Activated CD4-positive, alpha-beta T cell treated with anti-CD3 and anti-CD28 coated beads for 36 hours (primary cell): ENCODE data around the gene TMEM151A. TPM values are rescaled to one million over a fixed set of nuclear protein-coding genes. Genes with fewer than 3 reads are reported as not detected.

Experiments used
- ATAC-seq: fragments of 200-7000 bp; cut with Tn5 transposase; one replicate; pipeline ENCODE4 v1.10.0; 2021; ENCODE audit warnings: mild to moderate bottlenecking, moderate library complexity
- CTCF ChIA-PET: fragments of 350-600 bp; sonication (Branson Sonifier 250); formaldehyde crosslinking; loops from one replicate; lab custom pipeline; 2021; ENCODE audit warnings: antibody characterized with exemption; lab: Charles Lee
- POLR2A ChIA-PET: fragments of 350-600 bp; sonication (Branson Sonifier 250); formaldehyde crosslinking; loops from one replicate; lab custom pipeline; 2021; ENCODE audit warnings: antibody characterized with exemption, inconsistent platforms; lab: Charles Lee
- DNase-seq: peaks from one replicate; pipeline ENCODE4 v3.0.0-alpha.2; 2020
- H3K27ac Mint-ChIP-seq: one replicate; pipeline ENCODE4 v1.8.0; 2021; ENCODE audit warnings: mixed read lengths
- H3K27me3 Mint-ChIP-seq: one replicate; pipeline ENCODE4 v1.8.0; 2021; ENCODE audit warnings: mixed read lengths
- H3K36me3 Mint-ChIP-seq: one replicate; pipeline ENCODE4 v1.8.0; 2021; ENCODE audit warnings: low read depth, mixed read lengths
- H3K4me1 Mint-ChIP-seq: one replicate; pipeline ENCODE4 v1.8.0; 2021; ENCODE audit warnings: mixed read lengths
- H3K4me3 Mint-ChIP-seq: one replicate; pipeline ENCODE4 v1.8.0; 2021; ENCODE audit warnings: mild to moderate bottlenecking, moderate library complexity, mixed read lengths
- H3K9me3 Mint-ChIP-seq: one replicate; pipeline ENCODE4 v1.8.0; 2021; ENCODE audit warnings: low read depth, mixed read lengths
- intact Hi-C, 2 experiments: fragments of 100-400 bp; cut with DNase I in 1 of 2; cut with micrococcal nuclease in 1 of 2; formaldehyde crosslinking; loops; one replicate each; pipeline versions ENCODE4 v1.14.2 to v1.15.1; 2022 to 2024; cut with DNase I, micrococcal nuclease
- total RNA-seq, 2 experiments: library from RNA; stranded (reverse); gene quantifications; one replicate each; pipeline ENCODE4 v1.2.3, GENCODE V29; 2021

Gene TMEM151A
- total RNA-seq, 2 experiments from 2014 or later = not detected

DNA sequence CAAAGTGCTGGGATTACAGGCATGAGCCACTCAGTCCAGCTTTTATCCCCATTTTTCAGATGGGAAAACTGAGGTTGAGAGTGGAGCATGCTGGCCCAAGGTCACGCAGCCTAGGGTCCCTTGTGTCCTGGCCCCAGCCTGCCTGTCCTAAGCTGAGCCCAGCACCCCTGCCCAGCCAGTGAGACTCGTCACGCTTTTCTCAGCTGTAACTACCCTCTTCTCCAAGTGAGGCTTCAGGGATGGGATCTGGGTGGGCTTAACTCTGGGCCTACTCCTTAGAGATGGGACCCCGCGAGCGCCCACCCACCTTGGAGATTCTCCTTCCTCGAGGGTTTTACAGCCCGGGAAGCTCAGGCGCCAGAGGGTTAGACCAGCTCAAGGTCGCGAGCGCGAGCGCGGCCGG, 390 bp upstream of the TMEM151A start:
- Mint-ChIP-seq H3K36me3 (peaks cover 8% of the 10 kb centered on the region), H3K9me3 (no peaks in the 10 kb centered on the region), H3K4me1 (peaks cover 22% of the 10 kb centered on the region), H3K4me3 (no peak overlapping the region), H3K27me3 (peaks cover 8% of the 10 kb centered on the region), H3K27ac (no peak overlapping the region)
- intact Hi-C loops = no loop called here
- ChIA-PET CTCF (interaction anchor here (0.6 to 4.6 kb wide), 6 partner anchors 9 to 344 kb away, joined by 3 to 23 read pairs (median 5); no protein-coding TSS in a partner anchor), POLR2A (interaction anchor here (0.6 to 1.3 kb wide), 2 partner anchors 21 to 1338 kb away, joined by 3 read pairs; no protein-coding TSS in a partner anchor)
- ATAC-seq (no peak), DNase-seq (no peak)

DNA sequence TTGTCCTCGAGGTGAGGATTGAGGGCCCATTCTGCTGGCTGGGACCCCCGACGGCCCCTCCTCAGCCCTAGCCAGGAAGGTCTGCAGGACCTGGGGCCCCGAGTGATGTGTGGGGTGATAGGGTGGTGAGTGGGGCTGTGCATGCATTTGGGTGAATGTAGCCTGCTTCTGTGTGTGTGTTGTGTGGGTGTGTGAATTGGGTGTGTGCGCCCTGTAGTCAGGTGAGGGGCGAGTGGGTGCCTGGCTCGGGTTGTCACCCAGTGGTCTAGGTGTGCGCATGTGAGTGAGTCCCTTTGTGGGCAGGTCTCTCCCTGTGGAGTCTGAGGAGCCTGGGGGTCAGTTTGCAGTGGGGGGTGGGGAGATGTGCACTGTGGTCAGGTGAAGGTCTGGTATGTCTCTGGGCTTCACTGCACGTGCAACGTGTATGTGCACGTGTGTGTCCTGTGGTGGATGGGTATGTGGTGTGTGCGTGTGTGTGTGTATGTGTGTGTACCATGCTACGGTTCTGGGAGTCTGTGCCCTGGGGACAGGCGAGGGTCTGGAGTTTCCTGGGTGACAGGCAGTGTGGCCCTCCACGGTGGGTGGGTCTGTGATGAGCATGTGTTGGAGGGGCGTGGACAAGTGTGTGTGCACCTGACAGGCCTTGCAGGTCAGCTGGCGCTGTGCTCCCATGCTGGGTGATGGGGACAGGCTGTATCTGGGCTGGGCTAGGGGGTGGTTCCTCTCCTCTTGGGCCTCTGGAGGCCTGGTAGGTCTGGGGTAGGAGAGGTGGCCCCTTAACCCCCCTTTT, 1.0 kb downstream of the TMEM151A start:
- ChIA-PET CTCF (no interaction called here), POLR2A (no interaction called here)
- Mint-ChIP-seq H3K9me3 (no peaks in the 10 kb centered on the region), H3K4me3 (no peak overlapping the region), H3K36me3 (peaks cover 2% of the 10 kb centered on the region), H3K27me3 (peaks cover 8% of the 10 kb centered on the region), H3K4me1 (peaks cover 15% of the 10 kb centered on the region), H3K27ac (no peak overlapping the region)
- ATAC-seq (no peak), DNase-seq (no peak)
- intact Hi-C loops = no loop called here

DNA sequence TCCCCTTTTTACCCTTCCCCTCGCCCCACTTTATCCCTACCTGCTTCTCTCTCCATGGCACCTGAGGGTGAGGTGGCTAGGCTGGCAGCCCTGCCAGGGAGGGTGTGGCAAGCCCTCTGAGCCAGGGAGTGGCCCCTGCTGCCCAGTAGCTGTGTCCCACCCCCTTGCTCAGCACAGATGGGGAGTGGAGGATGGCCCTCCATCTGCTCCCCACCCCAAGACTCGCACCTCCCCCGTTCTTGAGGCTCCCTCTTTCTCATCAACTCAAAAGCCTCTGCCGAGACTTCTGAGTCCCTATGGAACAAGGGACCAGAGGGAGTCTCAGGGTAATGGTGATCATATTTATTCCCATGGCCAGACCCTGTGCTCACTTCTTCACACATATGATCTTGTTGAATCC, 1.7 kb downstream of the TMEM151A start:
- H3K4me3 Mint-ChIP-seq = no peak overlapping the region
- peaks cover 8% of the 10 kb centered on the region for H3K27me3 Mint-ChIP-seq
- no peak overlapping the region for H3K27ac Mint-ChIP-seq
- no peak for ATAC-seq
- H3K4me1 Mint-ChIP-seq = peaks cover 13% of the 10 kb centered on the region
- ChIA-PET CTCF (no interaction called here), POLR2A (no interaction called here)
- H3K9me3 Mint-ChIP-seq = no peaks in the 10 kb centered on the region
- no peak for DNase-seq
- H3K36me3 Mint-ChIP-seq = peaks cover 2% of the 10 kb centered on the region
- intact Hi-C loops = no loop called here

DNA sequence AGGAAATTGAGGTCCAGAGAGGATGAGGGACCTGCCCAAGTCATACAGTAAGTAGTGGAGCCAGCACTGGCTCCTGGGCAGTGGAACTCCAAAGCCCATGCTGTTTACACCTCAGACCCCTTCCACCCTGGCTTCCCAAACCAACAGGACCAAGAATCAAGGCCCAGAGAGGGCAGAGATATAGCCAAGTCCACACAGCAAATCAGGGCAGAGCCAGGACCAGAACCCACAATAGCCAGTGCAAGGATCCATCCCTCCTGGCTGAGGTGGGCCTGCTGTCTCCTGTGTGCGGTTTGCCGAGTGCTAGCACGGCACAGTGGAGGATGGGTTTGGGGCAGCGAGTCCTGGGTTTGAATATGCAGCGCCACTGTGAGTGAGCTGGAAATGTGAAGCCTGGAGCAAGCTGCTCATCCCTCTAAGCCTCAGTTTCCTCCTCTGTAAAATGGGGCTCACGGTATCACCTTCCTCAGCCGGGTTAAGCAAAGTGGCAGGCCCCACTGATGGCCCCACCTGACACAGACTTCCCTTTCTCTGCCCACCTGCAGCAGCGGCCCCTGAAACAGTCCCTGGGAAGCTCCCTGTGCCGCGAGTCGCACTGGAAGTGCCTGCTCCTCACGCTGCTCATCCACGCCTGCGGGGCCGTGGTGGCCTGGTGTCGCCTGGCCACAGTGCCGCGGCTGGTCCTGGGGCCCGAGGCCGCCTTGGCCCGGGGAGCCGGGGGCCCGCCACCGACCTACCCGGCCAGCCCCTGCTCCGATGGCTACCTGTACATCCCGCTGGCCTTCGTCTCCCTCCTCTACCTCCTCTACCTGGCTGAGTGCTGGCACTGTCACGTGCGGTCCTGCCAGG, 2.3 kb downstream of the TMEM151A start:
- no peaks in the 10 kb centered on the region for H3K9me3 Mint-ChIP-seq
- DNase-seq (no peak), ATAC-seq (no peak)
- H3K4me3 Mint-ChIP-seq = no peak overlapping the region
- no peak overlapping the region for H3K27ac Mint-ChIP-seq
- POLR2A ChIA-PET = no interaction called here
- CTCF ChIA-PET = interaction anchor here (0.7 kb wide), 1 partner anchor 94 kb away, joined by 3 read pairs; no protein-coding TSS in a partner anchor
- intact Hi-C loops = no loop called here
- H3K27me3 Mint-ChIP-seq = peaks cover 8% of the 10 kb centered on the region
- peaks cover 13% of the 10 kb centered on the region for H3K4me1 Mint-ChIP-seq
- no peaks in the 10 kb centered on the region for H3K36me3 Mint-ChIP-seq

DNA sequence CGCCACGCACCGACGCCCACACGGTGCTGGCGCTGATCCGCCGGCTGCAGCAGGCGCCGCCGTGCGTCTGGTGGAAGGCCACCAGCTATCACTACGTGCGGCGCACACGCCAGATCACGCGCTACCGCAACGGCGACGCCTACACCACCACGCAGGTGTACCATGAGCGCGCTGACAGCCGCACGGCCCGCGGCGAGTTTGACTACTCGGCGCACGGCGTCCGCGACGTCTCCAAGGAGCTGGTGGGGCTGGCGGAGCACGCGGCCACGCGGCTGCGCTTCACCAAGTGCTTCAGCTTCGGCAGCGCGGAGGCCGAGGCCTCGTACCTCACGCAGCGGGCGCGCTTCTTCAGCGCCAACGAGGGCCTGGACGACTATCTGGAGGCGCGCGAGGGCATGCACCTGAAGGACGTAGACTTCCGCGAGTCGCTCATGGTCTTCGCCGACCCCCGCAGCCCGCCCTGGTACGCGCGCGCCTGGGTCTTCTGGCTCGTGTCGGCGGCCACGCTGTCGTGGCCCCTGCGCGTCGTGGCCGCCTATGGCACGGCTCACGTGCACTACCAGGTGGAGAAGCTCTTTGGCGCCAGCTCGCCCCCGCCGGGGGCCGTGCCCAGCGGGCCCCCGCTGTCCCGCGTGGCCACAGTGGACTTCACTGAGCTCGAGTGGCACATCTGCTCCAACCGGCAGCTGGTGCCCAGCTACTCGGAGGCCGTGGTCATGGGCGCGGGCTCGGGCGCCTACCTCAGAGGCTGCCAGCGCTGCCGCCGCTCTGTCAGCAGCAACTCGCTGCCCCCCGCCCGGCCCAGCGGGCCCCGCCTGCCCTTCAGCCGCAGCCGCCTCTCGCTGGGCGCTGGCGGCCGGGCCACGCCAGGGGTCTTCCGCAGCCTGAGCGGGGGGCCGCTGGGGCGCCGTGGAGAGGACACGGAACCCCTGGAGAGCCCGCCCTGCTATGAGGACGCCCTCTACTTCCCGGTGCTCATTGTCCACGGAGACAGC, 3.2 kb downstream of the TMEM151A start:
- Mint-ChIP-seq H3K9me3 (no peaks in the 10 kb centered on the region), H3K27me3 (peaks cover 8% of the 10 kb centered on the region), H3K4me1 (peaks cover 8% of the 10 kb centered on the region), H3K27ac (no peak overlapping the region), H3K4me3 (no peak overlapping the region), H3K36me3 (no peaks in the 10 kb centered on the region)
- DNase-seq (no peak), ATAC-seq (no peak)
- intact Hi-C loops = no loop called here
- CTCF ChIA-PET = interaction anchor here (0.7 kb wide), 1 partner anchor 95 kb away, joined by 3 read pairs; no protein-coding TSS in a partner anchor
- POLR2A ChIA-PET = no interaction called here

DNA sequence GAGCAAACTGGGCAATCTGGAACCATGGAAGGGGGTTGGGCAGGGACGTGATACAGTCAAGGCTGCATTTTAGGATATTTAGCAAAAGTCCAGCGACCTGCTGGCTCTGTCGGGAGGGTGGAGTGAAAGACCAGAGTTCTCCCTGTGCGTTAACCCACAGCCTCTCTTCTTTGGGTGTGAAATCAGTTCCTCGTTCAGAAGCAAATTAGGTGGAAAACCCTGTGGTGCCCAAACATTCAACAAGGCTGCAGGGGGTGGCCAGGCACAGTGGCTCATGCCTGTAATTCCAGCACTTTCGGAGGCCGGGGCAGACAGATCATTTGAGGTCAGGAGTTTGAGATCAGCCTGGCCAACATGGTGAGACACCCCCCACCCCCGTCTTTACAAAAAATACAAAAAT, 5.9 kb downstream of the TMEM151A start:
- ChIA-PET POLR2A (no interaction called here), CTCF (interaction anchor here (0.6 to 0.8 kb wide), 5 partner anchors 14 to 398 kb away, joined by 3 read pairs; no protein-coding TSS in a partner anchor)

DNA sequence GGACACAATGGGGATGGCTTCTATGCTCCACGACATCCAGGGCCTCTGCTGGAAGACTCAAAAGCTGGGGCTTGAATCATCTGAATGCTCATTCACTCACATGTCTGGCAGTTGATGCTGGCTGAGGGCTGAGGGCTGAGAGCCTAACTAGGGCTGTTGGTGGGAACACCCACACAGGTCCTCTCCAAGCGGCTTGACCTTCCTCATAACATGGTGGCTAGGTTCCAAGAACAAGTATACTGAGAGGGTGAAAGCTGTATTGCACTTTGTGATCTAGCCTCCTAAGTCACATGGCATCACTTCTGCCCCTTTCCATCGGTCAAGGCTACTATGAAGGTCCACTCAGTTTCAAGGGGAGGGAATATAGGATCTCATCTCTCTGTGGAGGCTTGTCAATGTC, 7.5 kb downstream of the TMEM151A start:
- Mint-ChIP-seq H3K27me3 (no peaks in the 10 kb centered on the region), H3K4me3 (no peak overlapping the region), H3K36me3 (no peaks in the 10 kb centered on the region), H3K9me3 (no peaks in the 10 kb centered on the region), H3K27ac (no peak overlapping the region), H3K4me1 (no peaks in the 10 kb centered on the region)
- intact Hi-C loops = no loop called here
- ChIA-PET POLR2A (no interaction called here), CTCF (interaction anchor here (1.5 kb wide), 1 partner anchor 12 kb away, joined by 6 read pairs; no protein-coding TSS in a partner anchor)
- no peak for ATAC-seq
- DNase-seq = no peak

More for the DNA sequence above, 5.9 kb downstream of the TMEM151A start:
- no peaks in the 10 kb centered on the region for H3K4me1 Mint-ChIP-seq
- DNase-seq (no peak), ATAC-seq (no peak)
- intact Hi-C loops = no loop called here
- peaks cover 4% of the 10 kb centered on the region for H3K27me3 Mint-ChIP-seq
- H3K9me3 Mint-ChIP-seq = no peaks in the 10 kb centered on the region
- H3K4me3 Mint-ChIP-seq = no peak overlapping the region
- no peaks in the 10 kb centered on the region for H3K36me3 Mint-ChIP-seq
- H3K27ac Mint-ChIP-seq = no peak overlapping the region

DNA sequence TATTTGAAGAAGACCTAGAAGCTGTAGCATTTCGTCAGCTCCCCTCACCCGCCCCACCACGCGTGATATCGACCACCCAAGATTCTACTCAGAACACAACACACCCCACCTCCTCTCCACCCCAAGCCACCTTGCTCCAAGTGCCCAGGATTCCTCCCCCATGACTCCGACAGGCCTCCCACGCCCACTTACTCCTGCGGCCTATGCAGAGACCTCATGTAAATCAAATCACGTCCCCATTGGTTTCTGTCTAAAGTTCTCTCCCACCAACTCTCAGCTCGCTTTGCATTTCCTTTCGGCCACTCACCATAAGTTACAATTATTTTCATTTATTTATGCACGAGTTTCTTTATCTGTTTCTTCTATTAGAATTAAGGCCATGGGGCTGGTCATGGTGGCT, 11.0 kb downstream of the TMEM151A start:
- CTCF ChIA-PET = interaction anchor here (0.5 to 2.3 kb wide), 4 partner anchors 9 to 543 kb away, joined by 3 to 10 read pairs (median 4); no protein-coding TSS in a partner anchor
- intact Hi-C loops = no loop called here

DNA sequence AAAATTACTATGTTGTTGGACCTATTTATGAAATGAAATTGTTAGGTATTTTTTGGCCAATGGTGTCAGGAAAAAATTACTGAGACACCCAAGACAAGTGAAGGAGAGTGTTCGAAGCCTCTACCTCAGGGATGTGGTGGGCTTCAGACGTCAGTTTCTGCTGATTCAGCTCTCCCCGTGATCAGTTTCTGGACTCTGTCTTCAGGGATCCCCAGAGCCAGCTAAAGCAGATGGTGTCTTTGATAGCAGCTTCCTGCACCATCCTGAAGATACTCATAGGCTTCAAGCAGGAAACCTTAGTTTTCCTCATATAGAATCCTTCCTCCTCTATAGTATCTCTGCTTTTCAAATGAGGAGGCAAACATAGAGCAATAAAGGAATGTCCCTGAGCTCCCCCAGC, 17.8 kb downstream of the TMEM151A start:
- DNase-seq (no peak), ATAC-seq (no peak)
- POLR2A ChIA-PET = no interaction called here
- peaks cover 20% of the 10 kb centered on the region for H3K4me1 Mint-ChIP-seq
- H3K4me3 Mint-ChIP-seq = no peak overlapping the region
- H3K27ac Mint-ChIP-seq = no peak overlapping the region
- intact Hi-C loops = no loop called here
- CTCF ChIA-PET = interaction anchor here (1.0 to 6.4 kb wide), 5 partner anchors 18 to 76 kb away, joined by 3 to 34 read pairs (median 4); partner anchors contain the start of genes RIN1, TMEM151A and YIF1A
- H3K36me3 Mint-ChIP-seq = no peaks in the 10 kb centered on the region
- no peaks in the 10 kb centered on the region for H3K9me3 Mint-ChIP-seq
- H3K27me3 Mint-ChIP-seq = no peaks in the 10 kb centered on the region

More for the DNA sequence above, 11.0 kb downstream of the TMEM151A start:
- no peaks in the 10 kb centered on the region for H3K36me3 Mint-ChIP-seq
- no peaks in the 10 kb centered on the region for H3K27me3 Mint-ChIP-seq
- H3K9me3 Mint-ChIP-seq = no peaks in the 10 kb centered on the region
- H3K27ac Mint-ChIP-seq = no peak overlapping the region
- DNase-seq (no peak), ATAC-seq (no peak)
- no peaks in the 10 kb centered on the region for H3K4me1 Mint-ChIP-seq
- POLR2A ChIA-PET = no interaction called here
- H3K4me3 Mint-ChIP-seq = no peak overlapping the region

DNA sequence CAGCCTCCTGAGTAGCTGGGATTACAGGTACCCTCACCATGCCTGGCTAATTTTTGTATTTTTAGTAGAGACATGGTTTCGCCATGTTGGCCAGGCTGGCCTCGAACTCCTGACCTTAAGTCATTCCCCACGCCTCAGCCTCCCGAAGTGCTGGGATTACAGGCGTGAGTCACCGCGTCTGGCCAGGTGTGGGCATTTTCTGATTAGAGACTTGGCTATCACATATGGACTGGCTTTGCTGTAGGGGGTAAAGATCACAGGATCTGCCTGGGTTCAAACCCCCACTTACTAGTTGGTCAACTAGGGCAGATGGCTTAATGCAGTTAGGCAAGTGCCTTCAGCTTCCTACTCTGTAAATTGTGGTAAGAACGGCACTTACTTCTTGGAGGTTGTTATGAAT, 18.6 kb downstream of the TMEM151A start:
- no peak for DNase-seq
- intact Hi-C loops = no loop called here
- Mint-ChIP-seq H3K36me3 (no peaks in the 10 kb centered on the region), H3K4me1 (peaks cover 26% of the 10 kb centered on the region), H3K9me3 (no peaks in the 10 kb centered on the region), H3K27me3 (no peaks in the 10 kb centered on the region), H3K27ac (no peak overlapping the region), H3K4me3 (no peak overlapping the region)
- ATAC-seq = no peak
- CTCF ChIA-PET = interaction anchor here (0.6 to 6.4 kb wide), 5 partner anchors 22 to 93 kb away, joined by 3 to 34 read pairs (median 4); partner anchors contain the start of genes BRMS1 and YIF1A
- POLR2A ChIA-PET = no interaction called here
